H1 (cell line): Measurements from ENCODE around the gene NBAS. TPM values are rescaled to one million over a fixed set of nuclear protein-coding genes. Genes with fewer than 3 reads are reported as not detected.

ENCODE experiments used
- CTCF ChIA-PET: fragments of 300-600 bp; sonication (Branson Sonifier 250); formaldehyde crosslinking; loops from one replicate; lab custom pipeline; 2021; ENCODE audit not compliant: partially characterized antibody; lab: Charles Lee
- POLR2A ChIA-PET: fragments of 300-600 bp; sonication (Branson Sonifier 250); formaldehyde crosslinking; loops from one replicate; lab custom pipeline; 2021; ENCODE audit warnings: inconsistent platforms; ENCODE audit not compliant: partially characterized antibody; lab: Charles Lee
- DNase-seq, 2 experiments: peaks; one replicate each; pipeline versions ENCODE4 v3.0.0 to v3.0.0-alpha.2; 2010 to 2022; ENCODE audit warnings: low spot score in 2 of 2, low read depth in 1 of 2, mixed read lengths in 1 of 2
- FAIRE-seq: peaks from 2 replicates; lab custom pipeline; 2011; peaks lifted over from hg19 to GRCh38; lab: Jason Lieb, UNC
- H2AFZ ChIP-seq: 2 replicates; pipeline ENCODE4 v1.8.1; 2012; ENCODE audit warnings: low read length, inconsistent platforms
- H2AK5ac ChIP-seq: 2 replicates; pipeline ENCODE4 v1.6.1; 2013; ENCODE audit warnings: low read depth, low read length
- H2BK120ac ChIP-seq: replicated peaks from 2 replicates; pipeline ENCODE3; 2013; ENCODE audit warnings: low read depth, low read length, inconsistent platforms
- H2BK12ac ChIP-seq: 2 replicates; pipeline ENCODE4 v1.6.1; 2013; ENCODE audit warnings: low read depth, low read length
- H2BK15ac ChIP-seq: 2 replicates; pipeline ENCODE4 v1.6.1; 2013; ENCODE audit warnings: low read length
- H2BK20ac ChIP-seq: 2 replicates; pipeline ENCODE4 v1.6.1; 2013; ENCODE audit warnings: low read length
- H2BK5ac ChIP-seq: 2 replicates; pipeline ENCODE4 v1.6.1; 2013; ENCODE audit warnings: low read depth, low read length
- H3K14ac ChIP-seq: 2 replicates; pipeline ENCODE4 v1.6.1; 2013; ENCODE audit warnings: inconsistent platforms; ENCODE audit not compliant: insufficient read length
- H3K18ac ChIP-seq: 2 replicates; pipeline ENCODE4 v1.6.1; 2013; ENCODE audit warnings: low read length; ENCODE audit errors: extremely low read depth
- H3K23ac ChIP-seq: 2 replicates; pipeline ENCODE4 v1.6.1; 2013; ENCODE audit warnings: inconsistent platforms; ENCODE audit not compliant: insufficient read length
- H3K23me2 ChIP-seq: 2 replicates; pipeline ENCODE4 v1.6.1; 2013; ENCODE audit warnings: low read depth, low read length
- H3K27ac ChIP-seq: 2 replicates; pipeline ENCODE4 v1.6.1; 2011; ENCODE audit warnings: low read depth, low read length, inconsistent platforms
- H3K27me3 ChIP-seq, 4 experiments: replicated peaks in 1 of 4; 1 replicate in 1 of 4; 2 replicates in 3 of 4; pipeline versions ENCODE4 v1.6.1 to v1.8.1; 2011 to 2013; ENCODE audit warnings: low read length in 3 of 4, mild to moderate bottlenecking in 3 of 4, inconsistent platforms in 2 of 4, mixed read lengths in 2 of 4, moderate library complexity in 1 of 4; ENCODE audit not compliant: control insufficient read depth in 3 of 4, insufficient read depth in 3 of 4; ENCODE audit errors: extremely low read depth in 1 of 4
- H3K36me3 ChIP-seq, 4 experiments: 2 replicates each; pipeline versions ENCODE4 v1.6.1 to v1.8.1; 2011 to 2013; ENCODE audit warnings: mild to moderate bottlenecking in 4 of 4, low read length in 3 of 4, moderate library complexity in 2 of 4, control low read depth in 1 of 4, inconsistent platforms in 1 of 4; ENCODE audit not compliant: insufficient read depth in 4 of 4, control insufficient read depth in 2 of 4
- H3K4ac ChIP-seq: replicated peaks from 2 replicates; pipeline ENCODE3; 2013; ENCODE audit warnings: low read length, low read depth, mixed read lengths, inconsistent platforms; ENCODE audit not compliant: insufficient read length
- H3K4me1 ChIP-seq, 4 experiments: replicated peaks in 1 of 4; 1 replicate in 1 of 4; 2 replicates in 3 of 4; pipeline versions ENCODE4 v1.6.1 to v1.8.1; 2011 to 2013; ENCODE audit warnings: low read length in 3 of 4, inconsistent platforms in 2 of 4, mixed read lengths in 1 of 4; ENCODE audit not compliant: insufficient read depth in 4 of 4, control insufficient read depth in 3 of 4
- H3K4me2 ChIP-seq, 2 experiments: 2 replicates each; pipeline versions ENCODE4 v1.6.1 to v1.8.1; 2011 to 2013; ENCODE audit warnings: low read depth in 2 of 2, low read length in 2 of 2, control low read depth in 1 of 2, inconsistent platforms in 1 of 2, mild to moderate bottlenecking in 1 of 2; ENCODE audit not compliant: insufficient read depth in 1 of 2
- H3K4me3 ChIP-seq, 4 experiments: fragments of 200-600, 300-600 bp in 1 of 4; sonication (generic), shearing (Covaris generic), sonication (Bioruptor Twin) in 1 of 4; 2 replicates each; pipeline versions ENCODE4 v1.5.1 to v1.8.1; 2011 to 2016; ENCODE audit warnings: low read length in 4 of 4, low read depth in 3 of 4, control low read depth in 2 of 4, inconsistent platforms in 2 of 4, mild to moderate bottlenecking in 2 of 4, mixed read lengths in 1 of 4, moderate library complexity in 1 of 4; ENCODE audit not compliant: insufficient read depth in 2 of 4; ENCODE audit errors: extremely low read depth in 1 of 4
- H3K56ac ChIP-seq: replicated peaks from 2 replicates; pipeline ENCODE3; 2013; ENCODE audit warnings: low read depth, mild to moderate bottlenecking, mixed read lengths, low read length, inconsistent platforms; ENCODE audit not compliant: insufficient read length
- H3K79me1 ChIP-seq: 2 replicates; pipeline ENCODE4 v1.6.1; 2013; ENCODE audit warnings: low read depth, low read length, control low read depth
- H3K79me2 ChIP-seq, 2 experiments: 2 replicates each; pipeline versions ENCODE4 v1.6.1 to v1.8.1; 2012 to 2013; ENCODE audit warnings: low read length in 2 of 2, mild to moderate bottlenecking in 2 of 2, inconsistent platforms in 1 of 2; ENCODE audit not compliant: insufficient read depth in 2 of 2, control insufficient read depth in 1 of 2
- H3K9ac ChIP-seq, 4 experiments: replicated peaks in 1 of 4; 1 replicate in 1 of 4; 2 replicates in 3 of 4; pipeline versions ENCODE4 v1.6.1 to v1.8.1; 2011 to 2013; ENCODE audit warnings: low read depth in 3 of 4, low read length in 3 of 4, control low read depth in 2 of 4, mild to moderate bottlenecking in 2 of 4, moderate library complexity in 2 of 4, inconsistent platforms in 1 of 4; ENCODE audit errors: extremely low read depth in 1 of 4
- H3K9me3 ChIP-seq, 2 experiments: 2 replicates each; pipeline versions ENCODE4 v1.6.1 to v1.8.1; 2012 to 2013; ENCODE audit warnings: mild to moderate bottlenecking in 2 of 2, moderate library complexity in 2 of 2, control low read depth in 1 of 2, inconsistent platforms in 1 of 2, low read depth in 1 of 2, low read length in 1 of 2, mixed read lengths in 1 of 2; ENCODE audit not compliant: insufficient read depth in 2 of 2
- H4K20me1 ChIP-seq, 2 experiments: replicated peaks in 1 of 2; 2 replicates each; pipeline versions ENCODE3 to v1.8.1; 2011 to 2013; ENCODE audit warnings: inconsistent platforms in 2 of 2, low read length in 2 of 2, mild to moderate bottlenecking in 1 of 2; ENCODE audit not compliant: insufficient read depth in 2 of 2, control insufficient read depth in 1 of 2
- H4K5ac ChIP-seq: 2 replicates; pipeline ENCODE4 v1.6.1; 2013; ENCODE audit warnings: low read length, low read depth, mixed read lengths, inconsistent platforms; ENCODE audit not compliant: insufficient read length
- H4K8ac ChIP-seq: 2 replicates; pipeline ENCODE4 v1.8.0; 2013; ENCODE audit warnings: mild to moderate bottlenecking, moderate library complexity, low read length, inconsistent platforms; ENCODE audit not compliant: insufficient read depth; ENCODE audit errors: extremely low read depth
- H4K91ac ChIP-seq: replicated peaks from 2 replicates; pipeline ENCODE3; 2013; ENCODE audit warnings: low read length, mixed read lengths, inconsistent platforms; ENCODE audit not compliant: insufficient read length
- GABPA ChIP-seq: IDR thresholded peaks from 2 replicates; pipeline ENCODE4 v1.6.1; 2011; ENCODE audit warnings: mild to moderate bottlenecking, low read length, moderate library complexity, borderline replicate concordance; ENCODE audit not compliant: insufficient read depth
- JUND ChIP-seq: IDR thresholded peaks from 2 replicates; pipeline ENCODE4 v1.6.1; 2011; ENCODE audit warnings: mild to moderate bottlenecking, improper control_type of control experiment, low read length
- NANOG ChIP-seq: IDR thresholded peaks from 2 replicates; pipeline ENCODE4 v1.6.1; 2011; ENCODE audit warnings: low read length, low read depth, mild to moderate bottlenecking, inconsistent platforms; ENCODE audit not compliant: insufficient read depth, poor library complexity, severe bottlenecking
- NRF1 ChIP-seq: IDR thresholded peaks from 2 replicates; pipeline ENCODE4 v1.6.1; 2011; ENCODE audit warnings: mild to moderate bottlenecking, low read depth, low read length, improper control_type of control experiment
- POU5F1 ChIP-seq: IDR thresholded peaks from 2 replicates; pipeline ENCODE4 v1.6.1; 2011; ENCODE audit warnings: low read depth, mild to moderate bottlenecking, low read length, moderate library complexity
- SP1 ChIP-seq: IDR thresholded peaks from 2 replicates; pipeline ENCODE4 v1.6.1; 2011; ENCODE audit warnings: low read depth, low read length
- SP4 ChIP-seq: IDR thresholded peaks from 2 replicates; pipeline ENCODE4 v1.6.1; 2012; ENCODE audit warnings: low read length, inconsistent platforms
- TAF7 ChIP-seq: optimal IDR thresholded peaks from 2 replicates; pipeline ENCODE3; 2011; ENCODE audit warnings: low read depth, mild to moderate bottlenecking, inconsistent platforms, low read length, moderate library complexity, borderline replicate concordance
- TBP ChIP-seq: IDR thresholded peaks from 2 replicates; pipeline ENCODE4 v1.6.1; 2011; ENCODE audit warnings: low read depth, low read length, improper control_type of control experiment
- WGBS, 2 experiments: shearing (Covaris generic) in 1 of 2; methylation state at CpG; one replicate each; pipeline versions ENCODE4 v1.1.6 to v1.1.7; 2013 to 2015; ENCODE audit warnings: low lambda C conversion rate in 2 of 2, mixed read lengths in 2 of 2, inconsistent platforms in 1 of 2, low coverage in 1 of 2, missing lambda C conversion rate in 1 of 2; ENCODE audit not compliant: insufficient replicate concordance in 2 of 2, insufficient coverage in 1 of 2, insufficient read length in 1 of 2; ENCODE audit errors: extremely low coverage in 1 of 2, missing lambda C conversion rate in 1 of 2; 5-methylcytosine and 5-hydroxymethylcytosine counted together
- polyA plus RNA-seq, 7 experiments: library from polyadenylated mRNA; depleted of rRNA in 3 of 7; stranded (reverse) in 5 of 7; unstranded in 2 of 7; fragments of >200 nt in 5 of 7; fragments of 200-250 nt in 2 of 7; gene quantifications; 1 replicate in 5 of 7; 2 replicates in 1 of 7; 4 replicates in 1 of 7; pipeline versions ENCODE4 v1.2.1 to v1.2.3, GENCODE V29; 2011 to 2013; ENCODE audit warnings: missing spikeins in 2 of 7, mixed read lengths in 2 of 7
- total RNA-seq: library from RNA; stranded (reverse); fragmentation: NEBNext Ultra II Directional; extraction: Animal tissue kit (Norgen Biotek cat#: 25700); gene quantifications from 2 replicates; pipeline ENCODE4 v1.2.1, GENCODE V29; 2021
- TF ChIP-seq, protein P1 (sequence below), 3 experiments: IDR thresholded peaks; 1 replicate in 2 of 3; 2 replicates in 1 of 3; pipeline versions ENCODE4 v1.5.1 to v1.6.1; 2011; ENCODE audit warnings: low read length in 3 of 3, mild to moderate bottlenecking in 3 of 3, inconsistent platforms in 2 of 3, low read depth in 1 of 3, moderate library complexity in 1 of 3; ENCODE audit not compliant: insufficient read depth in 1 of 3; ENCODE audit errors: control extremely low read depth in 1 of 3
- TF ChIP-seq, protein P2 (sequence below): IDR thresholded peaks from 2 replicates; pipeline ENCODE4 v1.6.1; 2011; ENCODE audit warnings: low read length, improper control_type of control experiment

The NBAS gene
- total and polyA plus RNA-seq, 2 of the 8 experiments (the other 6 are each of a cell fraction or from before 2014, with no cell fraction given): 19.6 to 34.8 TPM

DNA sequence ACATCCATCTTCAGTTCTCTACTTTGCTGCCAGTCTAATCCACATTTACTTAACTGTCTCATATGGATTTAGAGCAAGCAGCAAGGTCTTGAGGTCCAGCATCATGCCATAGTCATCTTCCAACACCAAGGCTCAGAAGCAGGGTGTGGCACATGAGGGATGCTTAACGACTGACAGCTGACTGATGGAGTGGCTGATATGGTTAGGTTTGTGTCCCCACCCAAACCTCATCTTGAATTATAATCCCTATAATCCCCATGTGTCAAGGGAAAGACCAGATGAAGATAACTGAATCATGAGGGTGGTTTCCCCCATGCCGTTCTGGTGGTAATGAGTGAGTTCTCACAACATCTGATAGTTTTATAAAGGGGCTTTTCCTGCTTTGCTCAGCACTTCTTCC lies 257.3 kb downstream of the NBAS start:
- Histone ChIP-seq H3K9me3 (no peaks in the 10 kb centered on the region), H2BK120ac (no peak overlapping the region), H3K4ac (no peak overlapping the region), H3K27me3 (peaks cover 0 to 2% (median 0%) of the 10 kb centered on the region in 4 experiments; a peak in 1 of 7 replicates), H3K14ac (no peak overlapping the region), H3K36me3 (no peaks in the 10 kb centered on the region), H3K4me3 (no peak overlapping the region), H3K23ac (no peak overlapping the region), H4K8ac (no peak overlapping the region), H3K79me2 (no peaks in the 10 kb centered on the region), H3K56ac (no peak overlapping the region), H2BK12ac (no peak overlapping the region), H3K18ac (no peak overlapping the region), H3K23me2 (no peaks in the 10 kb centered on the region), H3K4me1 (peaks cover 0 to 3% (median 0%) of the 10 kb centered on the region in 4 experiments; a peak in 1 of 7 replicates), H4K5ac (no peak overlapping the region), H2BK20ac (no peak overlapping the region), H4K91ac (no peak overlapping the region), H3K27ac (no peak overlapping the region), H3K79me1 (no peaks in the 10 kb centered on the region), H3K9ac (no peak overlapping the region), H2AFZ (no peak overlapping the region), H3K4me2 (no peak overlapping the region), H2BK5ac (no peak overlapping the region), H2BK15ac (no peak overlapping the region), H2AK5ac (no peak overlapping the region), H4K20me1 (no peaks in the 10 kb centered on the region)
- no peak for DNase-seq
- 85% methylated on average over 2 of the region's 2 CpGs; no CpG with 5 or more reads in 1 of the 2 experiments for WGBS, 2 experiments
- ChIA-PET CTCF (no interaction called here), POLR2A (no interaction called here)
- FAIRE-seq: no peak
- TF ChIP-seq SP1 (no peak), TAF7 (no peak), GABPA (no peak), SP4 (no peak), JUND (no peak), NANOG (no peak), POU5F1 (no peak), TBP (no peak), NRF1 (no peak)
- TF ChIP-seq, protein P1, sequence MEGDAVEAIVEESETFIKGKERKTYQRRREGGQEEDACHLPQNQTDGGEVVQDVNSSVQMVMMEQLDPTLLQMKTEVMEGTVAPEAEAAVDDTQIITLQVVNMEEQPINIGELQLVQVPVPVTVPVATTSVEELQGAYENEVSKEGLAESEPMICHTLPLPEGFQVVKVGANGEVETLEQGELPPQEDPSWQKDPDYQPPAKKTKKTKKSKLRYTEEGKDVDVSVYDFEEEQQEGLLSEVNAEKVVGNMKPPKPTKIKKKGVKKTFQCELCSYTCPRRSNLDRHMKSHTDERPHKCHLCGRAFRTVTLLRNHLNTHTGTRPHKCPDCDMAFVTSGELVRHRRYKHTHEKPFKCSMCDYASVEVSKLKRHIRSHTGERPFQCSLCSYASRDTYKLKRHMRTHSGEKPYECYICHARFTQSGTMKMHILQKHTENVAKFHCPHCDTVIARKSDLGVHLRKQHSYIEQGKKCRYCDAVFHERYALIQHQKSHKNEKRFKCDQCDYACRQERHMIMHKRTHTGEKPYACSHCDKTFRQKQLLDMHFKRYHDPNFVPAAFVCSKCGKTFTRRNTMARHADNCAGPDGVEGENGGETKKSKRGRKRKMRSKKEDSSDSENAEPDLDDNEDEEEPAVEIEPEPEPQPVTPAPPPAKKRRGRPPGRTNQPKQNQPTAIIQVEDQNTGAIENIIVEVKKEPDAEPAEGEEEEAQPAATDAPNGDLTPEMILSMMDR (IDR thresholded peaks at IDR 0.05; ENCODE audit: control extremely low read depth in 1 of 3, insufficient read depth in 1 of 3, low read depth in 1 of 3, low read length in 3 of 3): no peak
- TF ChIP-seq, protein P2, sequence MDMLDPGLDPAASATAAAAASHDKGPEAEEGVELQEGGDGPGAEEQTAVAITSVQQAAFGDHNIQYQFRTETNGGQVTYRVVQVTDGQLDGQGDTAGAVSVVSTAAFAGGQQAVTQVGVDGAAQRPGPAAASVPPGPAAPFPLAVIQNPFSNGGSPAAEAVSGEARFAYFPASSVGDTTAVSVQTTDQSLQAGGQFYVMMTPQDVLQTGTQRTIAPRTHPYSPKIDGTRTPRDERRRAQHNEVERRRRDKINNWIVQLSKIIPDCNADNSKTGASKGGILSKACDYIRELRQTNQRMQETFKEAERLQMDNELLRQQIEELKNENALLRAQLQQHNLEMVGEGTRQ: no peak
